Rectal smooth muscle tissue (tissue), 1 donor: ENCODE measurements around the gene POLD3.

Experiments used
- H3K27ac ChIP-seq: one replicate; pipeline ENCODE4 v1.7.0; 2013; ENCODE audit warnings: low read depth, low read length, inconsistent platforms
- H3K27me3 ChIP-seq: one replicate; pipeline ENCODE4 v1.7.0; 2013; ENCODE audit warnings: low read length; ENCODE audit not compliant: control insufficient read depth, insufficient read depth
- H3K36me3 ChIP-seq: one replicate; pipeline ENCODE4 v1.7.0; 2013; ENCODE audit warnings: low read length; ENCODE audit not compliant: control insufficient read depth, insufficient read depth
- H3K4me1 ChIP-seq: one replicate; pipeline ENCODE4 v1.7.0; 2013; ENCODE audit warnings: low read length; ENCODE audit not compliant: control insufficient read depth, insufficient read depth
- H3K4me3 ChIP-seq: one replicate; pipeline ENCODE4 v1.7.0; 2013; ENCODE audit warnings: low read length
- H3K9ac ChIP-seq: one replicate; pipeline ENCODE4 v1.7.0; 2013; ENCODE audit warnings: low read length

Gene POLD3

GRCh38 chr11:74602637-74603556 is 10.5 kb downstream of the POLD3 start:
- no peak overlapping the region for H3K9ac ChIP-seq
- H3K4me3 ChIP-seq, result no peak overlapping the region
- peaks cover 4% of the 10 kb centered on the region for H3K36me3 ChIP-seq
- H3K27me3 ChIP-seq, result no peaks in the 10 kb centered on the region
- no peak overlapping the region for H3K27ac ChIP-seq
- H3K4me1 ChIP-seq, result no peaks in the 10 kb centered on the region

GRCh38 chr11:74603845-74604244 is 11.5 kb downstream of the POLD3 start:
- no peak overlapping the region for H3K27ac ChIP-seq
- H3K36me3 ChIP-seq, result peaks cover 4% of the 10 kb centered on the region
- no peak overlapping the region for H3K9ac ChIP-seq
- H3K4me1 ChIP-seq, result no peaks in the 10 kb centered on the region
- H3K4me3 ChIP-seq, result no peak overlapping the region
- H3K27me3 ChIP-seq, result no peaks in the 10 kb centered on the region

GRCh38 chr11:74604311-74604710 is 11.9 kb downstream of the POLD3 start:
- H3K4me3 ChIP-seq, result no peak overlapping the region
- no peak overlapping the region for H3K9ac ChIP-seq
- peaks cover 4% of the 10 kb centered on the region for H3K36me3 ChIP-seq
- H3K27ac ChIP-seq, result no peak overlapping the region
- H3K27me3 ChIP-seq, result no peaks in the 10 kb centered on the region
- H3K4me1 ChIP-seq, result no peaks in the 10 kb centered on the region

- Histone ChIP-seq H3K4me1 (no peaks in the 10 kb centered on the region), H3K4me3 (no peak overlapping the region), H3K27me3 (no peaks in the 10 kb centered on the region), H3K27ac (no peak overlapping the region), H3K9ac (no peak overlapping the region), H3K36me3 (peaks cover 4% of the 10 kb centered on the region)
Measured at GRCh38 chr11:74605403-74605802, 13.0 kb downstream of the POLD3 start.

GRCh38 chr11:74608431-74608830 is 16.0 kb downstream of the POLD3 start:
- Histone ChIP-seq H3K9ac (no peak overlapping the region), H3K4me1 (peaks cover 20% of the 10 kb centered on the region), H3K36me3 (peaks cover 4% of the 10 kb centered on the region), H3K27ac (no peak overlapping the region), H3K27me3 (no peaks in the 10 kb centered on the region), H3K4me3 (no peak overlapping the region)

DNA sequence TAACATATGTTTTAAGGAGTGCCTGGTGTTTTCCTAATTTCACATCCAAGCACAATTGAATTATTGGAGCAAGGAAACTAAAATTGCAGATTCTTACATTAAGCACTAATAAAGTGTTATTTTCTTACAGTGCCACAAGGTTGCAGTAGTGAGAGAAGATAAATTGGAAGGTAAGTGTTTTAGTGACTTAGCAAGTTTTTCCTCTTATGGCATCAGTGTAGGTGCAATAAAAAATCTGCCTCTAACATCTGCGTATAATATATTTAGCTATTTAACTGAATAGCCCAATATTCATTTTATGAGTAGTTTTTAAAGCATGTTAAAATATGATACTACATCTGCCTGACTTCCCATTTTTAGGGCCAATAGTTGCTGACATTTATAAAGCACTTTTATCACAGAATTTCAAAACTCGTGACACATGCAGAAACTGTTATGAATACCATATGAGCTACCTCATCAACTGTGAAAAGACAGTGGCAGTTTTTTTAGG is 19.0 kb downstream of the POLD3 start:
- Histone ChIP-seq H3K9ac (no peak overlapping the region), H3K36me3 (no peaks in the 10 kb centered on the region), H3K4me3 (no peak overlapping the region), H3K27ac (peak overlapping the region; percentile 48), H3K27me3 (no peaks in the 10 kb centered on the region), H3K4me1 (peaks cover 20% of the 10 kb centered on the region)

GRCh38 chr11:74612877-74613276 is 20.5 kb downstream of the POLD3 start:
- Histone ChIP-seq H3K36me3 (no peaks in the 10 kb centered on the region), H3K27me3 (no peaks in the 10 kb centered on the region), H3K4me1 (peaks cover 20% of the 10 kb centered on the region), H3K27ac (peak overlapping the region; percentile 76), H3K4me3 (no peak overlapping the region), H3K9ac (no peak overlapping the region)

GRCh38 chr11:74615311-74615710 is 22.9 kb downstream of the POLD3 start:
- H3K36me3 ChIP-seq, result no peaks in the 10 kb centered on the region
- no peaks in the 10 kb centered on the region for H3K27me3 ChIP-seq
- H3K4me3 ChIP-seq, result no peak overlapping the region
- H3K4me1 ChIP-seq, result peaks cover 20% of the 10 kb centered on the region
- H3K9ac ChIP-seq, result no peak overlapping the region
- no peak overlapping the region for H3K27ac ChIP-seq

DNA sequence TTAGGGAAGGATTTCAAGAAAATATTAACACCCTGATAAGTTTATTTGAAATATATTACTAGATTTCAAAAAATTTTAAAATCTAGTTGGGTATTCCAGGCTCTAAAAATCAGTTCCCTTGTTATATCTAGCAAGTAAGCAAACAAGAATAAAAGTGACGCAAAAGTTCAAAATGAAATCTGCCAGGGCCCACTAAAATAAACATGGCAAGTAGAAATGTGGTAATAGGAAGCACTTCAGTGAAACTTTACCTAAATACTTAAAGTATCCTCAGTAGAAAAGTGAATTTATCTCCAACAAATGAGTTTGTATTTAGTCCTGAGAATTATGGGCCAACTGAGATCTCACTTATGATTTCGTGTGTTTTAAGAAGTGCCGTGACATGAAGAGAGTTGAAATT is 23.6 kb downstream of the POLD3 start:
- Histone ChIP-seq H3K27me3 (no peaks in the 10 kb centered on the region), H3K4me1 (peaks cover 20% of the 10 kb centered on the region), H3K4me3 (no peak overlapping the region), H3K9ac (no peak overlapping the region), H3K27ac (no peak overlapping the region), H3K36me3 (no peaks in the 10 kb centered on the region)

- H3K36me3 ChIP-seq, result no peaks in the 10 kb centered on the region
- H3K4me3 ChIP-seq, result no peak overlapping the region
- H3K27ac ChIP-seq, result no peak overlapping the region
- no peaks in the 10 kb centered on the region for H3K4me1 ChIP-seq
- H3K27me3 ChIP-seq, result no peaks in the 10 kb centered on the region
- H3K9ac ChIP-seq, result no peak overlapping the region
Measured at GRCh38 chr11:74620531-74620930, 28.1 kb downstream of the POLD3 start.

- no peaks in the 10 kb centered on the region for H3K27me3 ChIP-seq
- no peak overlapping the region for H3K9ac ChIP-seq
- H3K36me3 ChIP-seq, result no peaks in the 10 kb centered on the region
- H3K4me1 ChIP-seq, result no peaks in the 10 kb centered on the region
- no peak overlapping the region for H3K4me3 ChIP-seq
- H3K27ac ChIP-seq, result no peak overlapping the region
Measured at GRCh38 chr11:74626130-74626529, 33.7 kb downstream of the POLD3 start.

DNA sequence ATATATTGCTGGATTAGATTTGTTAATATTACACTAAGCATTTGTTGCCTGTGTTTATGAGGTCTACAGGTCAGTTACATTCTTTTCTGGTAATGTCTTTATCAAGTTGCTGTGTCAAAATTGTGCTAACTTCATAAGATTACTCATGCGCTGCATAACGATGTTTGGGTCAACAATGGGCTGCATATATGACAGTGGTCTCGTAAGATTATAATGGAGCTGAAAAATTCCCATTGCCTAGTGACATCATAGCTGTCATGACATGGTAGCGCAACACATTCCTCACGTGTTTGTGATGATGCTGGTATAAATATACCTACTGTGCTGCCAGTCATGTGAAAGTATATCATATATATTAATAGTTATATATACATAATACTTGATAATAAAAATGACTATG is 34.2 kb downstream of the POLD3 start:
- H3K4me1 ChIP-seq, result no peaks in the 10 kb centered on the region
- H3K27me3 ChIP-seq, result no peaks in the 10 kb centered on the region
- no peak overlapping the region for H3K27ac ChIP-seq
- no peak overlapping the region for H3K4me3 ChIP-seq
- H3K9ac ChIP-seq, result no peak overlapping the region
- H3K36me3 ChIP-seq, result no peaks in the 10 kb centered on the region

DNA sequence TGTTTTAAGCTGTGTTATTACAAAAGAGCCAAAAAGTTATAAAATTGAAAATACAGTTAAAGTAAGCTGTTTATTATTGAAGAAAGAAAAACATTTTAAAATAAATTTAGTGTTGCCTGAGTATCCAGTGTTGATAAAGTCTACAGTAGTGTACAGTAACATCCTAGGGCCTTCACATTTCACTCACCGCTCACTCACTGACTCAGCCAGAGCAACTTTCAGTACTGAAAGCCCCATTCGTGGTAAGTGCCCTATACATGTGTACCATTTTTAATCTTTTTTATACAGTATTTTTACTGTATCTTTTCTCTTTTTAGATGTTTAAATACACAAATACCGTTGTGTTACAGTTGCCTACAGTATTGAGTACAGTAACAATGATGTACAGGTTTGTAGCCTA is 35.0 kb downstream of the POLD3 start:
- no peaks in the 10 kb centered on the region for H3K4me1 ChIP-seq
- H3K4me3 ChIP-seq, result no peak overlapping the region
- H3K27ac ChIP-seq, result no peak overlapping the region
- no peak overlapping the region for H3K9ac ChIP-seq
- H3K36me3 ChIP-seq, result peaks cover 2% of the 10 kb centered on the region
- no peaks in the 10 kb centered on the region for H3K27me3 ChIP-seq
